Astrocyte (in vitro differentiated cells and primary cell): Measurements from ENCODE around the gene ZNF605.

Experiments used
- EZH2 ChIP-seq: IDR thresholded peaks from 2 replicates; pipeline ENCODE4 v1.6.1; 2012; ENCODE audit warnings: mild to moderate bottlenecking, low read length, inconsistent platforms; ENCODE audit not compliant: insufficient read depth
- TF ChIP-seq, protein P1 (sequence below): IDR thresholded peaks from 2 replicates; pipeline ENCODE4 v1.5.1; 2011; ENCODE audit warnings: low read depth, mild to moderate bottlenecking, inconsistent platforms, low read length, moderate library complexity; ENCODE audit not compliant: insufficient read depth

DNA sequence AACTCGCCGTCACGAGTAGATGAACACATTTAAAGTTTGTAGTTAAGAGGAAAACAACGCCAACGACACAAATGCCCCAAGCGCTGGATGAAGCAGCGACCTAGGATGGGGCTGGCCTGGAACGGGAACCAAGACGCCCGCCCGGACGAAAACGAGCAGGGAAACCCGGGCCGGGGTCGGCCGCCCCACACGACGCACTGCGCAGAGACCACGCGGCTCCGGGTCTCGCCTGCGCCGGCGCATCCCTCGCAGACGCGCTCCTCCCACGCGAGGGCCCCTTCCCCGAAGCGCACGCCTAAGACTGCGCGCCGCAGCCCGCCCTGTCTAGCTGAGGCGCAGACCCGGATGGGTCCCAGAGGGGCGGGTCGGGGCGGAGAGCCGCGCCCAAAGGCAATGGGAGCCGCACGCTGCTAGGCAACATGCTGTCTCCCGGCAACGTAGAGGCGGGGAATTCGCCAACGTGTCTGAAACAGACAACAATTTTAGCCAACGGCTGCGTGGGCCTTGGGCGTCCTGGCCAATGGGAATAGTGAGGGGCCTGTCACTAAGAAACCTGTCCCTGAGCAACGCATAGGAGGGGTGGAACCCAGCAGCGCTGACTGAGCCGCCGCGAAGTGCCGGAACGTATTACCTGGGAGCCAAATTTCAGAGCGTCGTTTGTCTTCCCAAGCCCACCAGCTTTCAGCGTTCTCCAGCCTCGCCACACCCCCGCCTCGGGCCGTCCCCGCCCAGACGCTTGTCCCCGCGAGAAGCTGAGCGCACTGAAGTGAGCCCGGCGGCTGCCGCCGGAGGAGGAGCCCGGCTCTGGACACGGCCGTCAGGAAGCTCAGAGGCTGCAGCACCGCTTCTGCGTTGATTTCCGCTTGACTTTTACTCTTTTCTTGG, 47.7 kb downstream of the ZNF605 start:
- TF ChIP-seq, protein P1, sequence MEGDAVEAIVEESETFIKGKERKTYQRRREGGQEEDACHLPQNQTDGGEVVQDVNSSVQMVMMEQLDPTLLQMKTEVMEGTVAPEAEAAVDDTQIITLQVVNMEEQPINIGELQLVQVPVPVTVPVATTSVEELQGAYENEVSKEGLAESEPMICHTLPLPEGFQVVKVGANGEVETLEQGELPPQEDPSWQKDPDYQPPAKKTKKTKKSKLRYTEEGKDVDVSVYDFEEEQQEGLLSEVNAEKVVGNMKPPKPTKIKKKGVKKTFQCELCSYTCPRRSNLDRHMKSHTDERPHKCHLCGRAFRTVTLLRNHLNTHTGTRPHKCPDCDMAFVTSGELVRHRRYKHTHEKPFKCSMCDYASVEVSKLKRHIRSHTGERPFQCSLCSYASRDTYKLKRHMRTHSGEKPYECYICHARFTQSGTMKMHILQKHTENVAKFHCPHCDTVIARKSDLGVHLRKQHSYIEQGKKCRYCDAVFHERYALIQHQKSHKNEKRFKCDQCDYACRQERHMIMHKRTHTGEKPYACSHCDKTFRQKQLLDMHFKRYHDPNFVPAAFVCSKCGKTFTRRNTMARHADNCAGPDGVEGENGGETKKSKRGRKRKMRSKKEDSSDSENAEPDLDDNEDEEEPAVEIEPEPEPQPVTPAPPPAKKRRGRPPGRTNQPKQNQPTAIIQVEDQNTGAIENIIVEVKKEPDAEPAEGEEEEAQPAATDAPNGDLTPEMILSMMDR = no peak
- no peak for TF ChIP-seq EZH2
